Keratinocyte (primary cell): ENCODE results near the gene CDKL5. TPM values are rescaled to one million over a fixed set of nuclear protein-coding genes. Genes with fewer than 3 reads are reported as not detected.

Experiments
- DNase-seq: peaks from one replicate; pipeline ENCODE4 v3.0.0-alpha.2; 2011; ENCODE audit warnings: low read depth, missing footprints, low spot score
- FAIRE-seq: peaks from 2 replicates; lab custom pipeline; 2011; peaks lifted over from hg19 to GRCh38; lab: Jason Lieb, UNC
- H2AFZ ChIP-seq: 2 replicates; pipeline ENCODE4 v1.6.0; 2012; ENCODE audit warnings: low read length, control low read depth, inconsistent platforms; ENCODE audit not compliant: control insufficient read depth
- H3K27ac ChIP-seq: 2 replicates; pipeline ENCODE4 v1.5.1; 2011; ENCODE audit warnings: low read length; ENCODE audit not compliant: control insufficient read depth, insufficient read depth
- H3K27me3 ChIP-seq: 3 replicates; pipeline ENCODE4 v1.6.0; 2011; ENCODE audit warnings: low read length; ENCODE audit not compliant: control insufficient read depth, insufficient read depth; ENCODE audit errors: extremely low read depth
- H3K36me3 ChIP-seq, 2 experiments: 2 replicates in 1 of 2; 3 replicates in 1 of 2; pipeline ENCODE4 v1.5.1; 2011; ENCODE audit warnings: low read length in 2 of 2, mild to moderate bottlenecking in 1 of 2; ENCODE audit not compliant: control insufficient read depth in 2 of 2, insufficient read depth in 2 of 2; ENCODE audit errors: extremely low read depth in 1 of 2
- H3K4me1 ChIP-seq: 3 replicates; pipeline ENCODE4 v1.5.1; 2011; ENCODE audit warnings: low read length; ENCODE audit not compliant: control insufficient read depth, insufficient read depth; ENCODE audit errors: extremely low read depth
- H3K4me2 ChIP-seq: 3 replicates; pipeline ENCODE4 v1.6.0; 2011; ENCODE audit warnings: low read depth, low read length; ENCODE audit not compliant: control insufficient read depth, insufficient read depth; ENCODE audit errors: extremely low read depth
- H3K4me3 ChIP-seq, 3 experiments: fragments of 200-600 bp in 1 of 3; sonication (generic) in 1 of 3; 2 replicates in 2 of 3; 3 replicates in 1 of 3; pipeline ENCODE4 v1.5.1; 2011 to 2016; ENCODE audit warnings: low read length in 3 of 3, mild to moderate bottlenecking in 3 of 3, control low read depth in 2 of 3, inconsistent platforms in 1 of 3, low read depth in 1 of 3, mixed read lengths in 1 of 3, mixed run types in 1 of 3, moderate library complexity in 1 of 3; ENCODE audit not compliant: control insufficient read depth in 2 of 3, insufficient read depth in 2 of 3; ENCODE audit errors: extremely low read depth in 1 of 3
- H3K79me2 ChIP-seq: 2 replicates; pipeline ENCODE4 v1.6.0; 2012; ENCODE audit warnings: low read length; ENCODE audit not compliant: control insufficient read depth, insufficient read depth
- H3K9ac ChIP-seq: 3 replicates; pipeline ENCODE4 v1.6.0; 2011; ENCODE audit warnings: low read length; ENCODE audit not compliant: control insufficient read depth, insufficient read depth; ENCODE audit errors: extremely low read depth
- H3K9me1 ChIP-seq: 3 replicates; pipeline ENCODE4 v1.6.0; 2011; ENCODE audit warnings: low read length; ENCODE audit not compliant: control insufficient read depth, insufficient read depth; ENCODE audit errors: extremely low read depth
- H3K9me3 ChIP-seq: 2 replicates; pipeline ENCODE4 v1.5.1; 2012; ENCODE audit warnings: low read depth, low read length; ENCODE audit not compliant: control insufficient read depth
- H4K20me1 ChIP-seq: 3 replicates; pipeline ENCODE4 v1.6.0; 2011; ENCODE audit warnings: low read length; ENCODE audit not compliant: control insufficient read depth, insufficient read depth; ENCODE audit errors: extremely low read depth
- CTCF ChIP-seq, 3 experiments: IDR thresholded peaks in 1 of 3; conservative IDR thresholded peaks in 1 of 3; optimal IDR thresholded peaks in 1 of 3; 2 replicates in 2 of 3; 3 replicates in 1 of 3; pipeline versions ENCODE3 to v1.5.1; 2011; ENCODE audit warnings: low read length in 3 of 3, mild to moderate bottlenecking in 3 of 3, moderate library complexity in 2 of 3, control low read depth in 1 of 3, inconsistent platforms in 1 of 3; ENCODE audit not compliant: insufficient read depth in 2 of 3; ENCODE audit errors: extremely low read depth in 1 of 3
- EZH2 ChIP-seq: IDR thresholded peaks from one replicate; pipeline ENCODE4 v1.6.1; 2012; ENCODE audit warnings: inconsistent platforms, mild to moderate bottlenecking, low read length, moderate library complexity
- dilution Hi-C: fragments of 300-500 bp; cut with MboI; formaldehyde crosslinking; loops from one replicate; pipeline ENCODE4 v1.7.0; 2020; ENCODE audit warnings: low sequenced_read_pairs; ENCODE audit not compliant: extremely low pct_ligation_motif_present
- polyA plus RNA-seq, 5 experiments: library from polyadenylated mRNA; depleted of rRNA in 3 of 5; stranded (reverse) in 3 of 5; stranded (forward) in 1 of 5; unstranded in 1 of 5; fragments of >200 nt; gene quantifications; 1 replicate in 1 of 5; 2 replicates in 3 of 5; 3 replicates in 1 of 5; pipeline versions ENCODE4 v1.2.1 to v1.2.3, GENCODE V29; 2011 to 2012; ENCODE audit warnings: missing spikeins in 2 of 5, low read depth in 1 of 5, low replicate concordance in 1 of 5

The CDKL5 gene
- polyA plus RNA-seq, 1 donor (not counting 4 experiments of a cell fraction or from before 2014, with no cell fraction given), result 3.4 TPM

GRCh38 chrX:18638398-18638797 lies 213.0 kb downstream of the CDKL5 start:
- H3K36me3 ChIP-seq, result no peaks in the 10 kb centered on the region
- no peak overlapping the region for H3K9ac ChIP-seq
- no peaks in the 10 kb centered on the region for H3K9me3 ChIP-seq
- H3K4me1 ChIP-seq, result no peaks in the 10 kb centered on the region
- no peak overlapping the region for H3K4me2 ChIP-seq
- H2AFZ ChIP-seq, result no peak overlapping the region
- H4K20me1 ChIP-seq, result no peaks in the 10 kb centered on the region
- no peaks in the 10 kb centered on the region for H3K9me1 ChIP-seq
- no peaks in the 10 kb centered on the region for H3K79me2 ChIP-seq
- TF ChIP-seq CTCF (optimal IDR thresholded peaks at IDR 0.05 in 1 of 3, IDR thresholded peaks at IDR 0.05 in 1 of 3, conservative IDR thresholded peaks at IDR 0.05 in 1 of 3; ENCODE audit: extremely low read depth in 1 of 3, insufficient read depth in 2 of 3, low read length in 3 of 3) (no peak), EZH2 (no peak)
- H3K27ac ChIP-seq, result no peak overlapping the region
- dilution Hi-C loops, result no loop called here
- DNase-seq (no peak), FAIRE-seq (no peak)
- H3K4me3 ChIP-seq, result no peak overlapping the region
- H3K27me3 ChIP-seq, result no peaks in the 10 kb centered on the region

- H4K20me1 ChIP-seq, result no peaks in the 10 kb centered on the region
- H3K27me3 ChIP-seq, result no peaks in the 10 kb centered on the region
- no peaks in the 10 kb centered on the region for H3K36me3 ChIP-seq
- H3K9me3 ChIP-seq, result no peaks in the 10 kb centered on the region
- no peak overlapping the region for H3K4me2 ChIP-seq
- FAIRE-seq, result no peak
- no peaks in the 10 kb centered on the region for H3K9me1 ChIP-seq
- H3K4me1 ChIP-seq, result no peaks in the 10 kb centered on the region
- dilution Hi-C loops, result no loop called here
- no peak overlapping the region for H2AFZ ChIP-seq
- no peak for DNase-seq
- no peak overlapping the region for H3K4me3 ChIP-seq
- no peak overlapping the region for H3K27ac ChIP-seq
- no peak overlapping the region for H3K9ac ChIP-seq
- no peak for TF ChIP-seq EZH2
- TF ChIP-seq CTCF (optimal IDR thresholded peaks at IDR 0.05 in 1 of 3, IDR thresholded peaks at IDR 0.05 in 1 of 3, conservative IDR thresholded peaks at IDR 0.05 in 1 of 3; ENCODE audit: extremely low read depth in 1 of 3, insufficient read depth in 2 of 3, low read length in 3 of 3), result no peak
- no peaks in the 10 kb centered on the region for H3K79me2 ChIP-seq
These were observed 213.9 kb downstream of the CDKL5 start for GRCh38 chrX:18639280-18639679.
